ENCODE results near the gene MINDY4B. TPM values are rescaled to one million over a fixed set of nuclear protein-coding genes. Genes with fewer than 3 reads are reported as not detected.

MINDY4B gene
- total and polyA plus RNA-seq, 2 of the 8 experiments (the other 6 are each of a cell fraction or from before 2014, with no cell fraction given): not detected

- TF ChIP-seq CTBP2 (IDR thresholded peaks at IDR 0.05; ENCODE audit: borderline replicate concordance, insufficient read depth, insufficient read length, low read length) (no peak), ZNF274 (IDR thresholded peaks at IDR 0.05; ENCODE audit: borderline replicate concordance, extremely low read depth, low read length) (no peak)
Observed at GRCh38 chr3:150905746-150906145, 507 bp upstream of the MINDY4B start (continued).

All from H1 (cell line).